ENCODE data around the gene TEX2. TPM values are rescaled to one million over a fixed set of nuclear protein-coding genes. Genes with fewer than 3 reads are reported as not detected.

TEX2 gene
- total RNA-seq, 4 donors from 2014 or later: 12.3 to 137 (median 30.3) TPM

DNA sequence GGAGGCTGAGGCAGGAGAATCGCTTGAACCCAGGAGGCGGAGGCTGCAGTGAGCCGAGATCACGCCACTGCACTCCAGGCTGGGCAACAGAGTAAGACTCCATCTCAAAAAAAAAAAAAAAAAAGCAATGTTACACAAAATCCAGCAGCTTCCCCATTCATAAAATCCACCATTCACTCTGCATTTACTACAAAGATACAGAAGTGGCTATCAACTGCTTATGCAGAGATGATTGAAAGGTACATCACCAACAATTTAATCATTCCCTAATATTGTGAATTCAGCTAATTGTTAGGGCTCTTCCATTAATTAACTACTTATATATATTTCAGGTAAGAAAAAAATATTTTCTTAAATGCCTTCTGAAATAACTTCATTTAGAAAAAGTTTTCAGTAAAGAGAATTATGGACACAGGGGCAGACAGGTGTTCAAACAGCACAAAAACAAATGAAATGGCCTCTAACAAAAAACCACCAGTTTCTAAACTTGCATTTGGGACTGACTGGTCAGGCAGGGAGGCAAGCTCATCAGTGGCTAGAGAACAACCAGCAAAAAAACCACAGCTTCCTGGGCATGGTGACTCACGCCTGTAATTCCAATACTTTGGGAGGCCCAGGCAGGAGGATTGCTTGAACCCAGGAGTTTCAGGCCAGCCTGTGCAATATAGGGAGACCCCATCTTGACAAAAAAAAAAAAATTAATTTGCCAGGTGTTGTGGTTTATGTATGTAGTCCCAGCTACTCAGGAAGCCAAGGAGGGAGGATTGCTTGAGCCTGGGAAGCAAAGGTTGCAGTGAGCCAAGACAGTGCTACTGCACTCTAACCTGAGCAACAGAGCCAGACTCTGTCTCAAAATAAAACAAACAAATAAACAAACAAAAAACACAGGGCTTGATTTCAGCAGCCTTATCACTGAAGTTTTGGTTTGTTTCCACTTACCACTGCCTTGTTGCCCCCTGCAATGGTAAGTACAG is 159.4 kb downstream of the TEX2 start:
- WGBS, 2 donors (ENCODE audit: low coverage in 1 of 2): 90 to 100% methylated on average over 1 to 5 of the region's 5 CpGs
- TF ChIP-seq POLR2A (IDR thresholded peaks at IDR 0.05): no peak
- TF ChIP-seq POLR2AphosphoS5 (IDR thresholded peaks at IDR 0.05): no peak
- TF ChIP-seq, protein P1, sequence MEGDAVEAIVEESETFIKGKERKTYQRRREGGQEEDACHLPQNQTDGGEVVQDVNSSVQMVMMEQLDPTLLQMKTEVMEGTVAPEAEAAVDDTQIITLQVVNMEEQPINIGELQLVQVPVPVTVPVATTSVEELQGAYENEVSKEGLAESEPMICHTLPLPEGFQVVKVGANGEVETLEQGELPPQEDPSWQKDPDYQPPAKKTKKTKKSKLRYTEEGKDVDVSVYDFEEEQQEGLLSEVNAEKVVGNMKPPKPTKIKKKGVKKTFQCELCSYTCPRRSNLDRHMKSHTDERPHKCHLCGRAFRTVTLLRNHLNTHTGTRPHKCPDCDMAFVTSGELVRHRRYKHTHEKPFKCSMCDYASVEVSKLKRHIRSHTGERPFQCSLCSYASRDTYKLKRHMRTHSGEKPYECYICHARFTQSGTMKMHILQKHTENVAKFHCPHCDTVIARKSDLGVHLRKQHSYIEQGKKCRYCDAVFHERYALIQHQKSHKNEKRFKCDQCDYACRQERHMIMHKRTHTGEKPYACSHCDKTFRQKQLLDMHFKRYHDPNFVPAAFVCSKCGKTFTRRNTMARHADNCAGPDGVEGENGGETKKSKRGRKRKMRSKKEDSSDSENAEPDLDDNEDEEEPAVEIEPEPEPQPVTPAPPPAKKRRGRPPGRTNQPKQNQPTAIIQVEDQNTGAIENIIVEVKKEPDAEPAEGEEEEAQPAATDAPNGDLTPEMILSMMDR (IDR thresholded peaks at IDR 0.05): no peak
- no peak for TF ChIP-seq EP300 (IDR thresholded peaks at IDR 0.05; ENCODE audit: low read depth)
- Histone ChIP-seq H3K9me3 (no peaks in the 10 kb centered on the region), H3K4me1 (peaks cover 7 to 35% (median 16%) of the 10 kb centered on the region in 4 donors), H3K27ac (peak overlapping the region in 1 of 4 donors; percentile 23), H3K27me3 (no peaks in the 10 kb centered on the region), H3K36me3 (no peaks in the 10 kb centered on the region), H3K4me3 (no peak overlapping the region)
- intact Hi-C loops (cut with DNase I; ENCODE audit: low total_unique reads) (no loop called here), in situ Hi-C loops (cut with MboI; ENCODE audit: low pct_ligation_motif_present in 1 of 4, low pct_unique_long_range_greater_than_20kb in 1 of 4, low sequenced_read_pairs in 3 of 4) (no loop called here)
- DNase-seq: no peak

DNA sequence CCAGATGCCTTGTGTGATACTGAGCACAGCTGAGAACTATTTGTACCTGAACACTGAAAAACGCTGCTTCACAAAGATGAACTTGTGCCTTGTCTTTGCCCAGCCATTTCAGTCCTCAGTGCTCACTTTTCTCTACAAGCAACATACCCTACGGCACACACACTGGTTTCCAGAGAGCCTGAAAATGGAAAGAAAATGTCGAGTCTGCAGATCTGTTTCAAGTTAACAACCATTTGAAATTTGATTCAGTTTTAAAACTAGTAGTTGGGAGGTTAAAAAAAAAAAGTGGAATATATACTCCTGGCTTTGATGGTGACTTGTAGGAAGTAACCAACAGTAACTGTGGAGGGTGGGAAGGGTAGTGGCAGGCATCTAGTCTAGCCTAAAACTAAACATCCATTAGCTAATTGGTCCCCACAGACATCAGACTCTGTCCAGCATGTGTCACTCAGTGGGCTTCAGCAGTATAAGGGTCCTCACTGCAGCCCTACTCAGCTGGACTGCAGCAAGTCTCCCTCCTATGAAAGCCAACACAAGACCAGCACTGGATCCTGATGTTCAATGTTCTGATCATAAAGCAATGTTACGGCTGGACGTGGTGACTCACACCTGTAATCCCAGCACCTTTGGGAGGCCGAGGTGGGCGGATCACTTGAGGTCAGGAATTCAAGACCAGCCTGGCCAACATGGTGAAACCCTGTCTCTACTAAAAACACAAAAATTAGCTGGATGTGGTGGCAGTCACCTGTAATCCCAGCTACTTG is 160.3 kb downstream of the TEX2 start:
- no peak for DNase-seq
- Histone ChIP-seq H3K4me3 (no peak overlapping the region), H3K4me1 (peaks cover 7 to 28% (median 15%) of the 10 kb centered on the region in 4 donors), H3K27me3 (no peaks in the 10 kb centered on the region), H3K9me3 (no peaks in the 10 kb centered on the region), H3K27ac (no peak overlapping the region), H3K36me3 (no peaks in the 10 kb centered on the region)
- 93 to 100% methylated on average over 1 to 7 of the region's 7 CpGs for WGBS, 2 donors (ENCODE audit: low coverage in 1 of 2)
- in situ Hi-C loops (cut with MboI; ENCODE audit: low pct_ligation_motif_present in 1 of 4, low pct_unique_long_range_greater_than_20kb in 1 of 4, low sequenced_read_pairs in 3 of 4): no loop called here
- intact Hi-C loops (cut with DNase I; ENCODE audit: low total_unique reads): no loop called here
- TF ChIP-seq, protein P1 (IDR thresholded peaks at IDR 0.05): no peak
- no peak for TF ChIP-seq EP300 (IDR thresholded peaks at IDR 0.05; ENCODE audit: low read depth)
- TF ChIP-seq POLR2AphosphoS5 (IDR thresholded peaks at IDR 0.05): no peak
- no peak for TF ChIP-seq POLR2A (IDR thresholded peaks at IDR 0.05)

DNA sequence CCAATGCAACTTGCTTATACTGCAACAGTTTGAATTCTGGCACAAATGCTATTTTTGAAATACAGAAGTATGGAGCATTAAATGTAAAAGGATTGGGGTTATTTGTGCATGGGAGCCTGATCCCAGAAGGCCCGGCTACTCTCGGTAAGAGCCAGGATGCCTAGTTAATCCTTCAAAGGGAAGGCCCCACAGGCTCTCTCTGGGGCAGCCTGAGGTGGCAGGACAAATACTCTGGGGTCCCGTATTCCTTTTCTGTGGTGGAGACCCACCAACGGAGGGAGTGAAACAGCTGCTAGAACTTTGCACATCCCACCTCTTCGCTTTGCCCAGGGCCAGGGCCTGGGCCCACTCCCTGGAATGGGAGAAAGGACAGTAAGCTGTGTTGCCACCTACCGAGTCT is 163.5 kb downstream of the TEX2 start:
- no peaks in the 10 kb centered on the region for H3K9me3 ChIP-seq
- H3K27ac ChIP-seq: no peak overlapping the region
- intact Hi-C loops (cut with DNase I; ENCODE audit: low total_unique reads): no loop called here
- no peaks in the 10 kb centered on the region for H3K27me3 ChIP-seq
- in situ Hi-C loops (cut with MboI; ENCODE audit: low pct_ligation_motif_present in 1 of 4, low pct_unique_long_range_greater_than_20kb in 1 of 4, low sequenced_read_pairs in 3 of 4): no loop called here
- WGBS, 2 donors (ENCODE audit: low coverage in 1 of 2): 88 to 96% methylated on average over 4 to 6 of the region's 6 CpGs
- TF ChIP-seq, protein P1 (IDR thresholded peaks at IDR 0.05): no peak
- DNase-seq: no peak
- no peak overlapping the region for H3K4me3 ChIP-seq
- H3K4me1 ChIP-seq: peaks cover 0 to 23% (median 4%) of the 10 kb centered on the region in 4 donors
- H3K36me3 ChIP-seq: no peaks in the 10 kb centered on the region

Small RNA genes within 50 kb of the gene (small RNA-seq; reads per million reads assigned to genes)
- 110,640 to 258,984 (median 162,933) reads per million in 4 donors for gene SNORD104

Other genes with a start within 250 kb of the TEX2 start
- gene ICAM2, start 242.6 kb downstream of the TEX2 start, total RNA-seq: 10 to 100 TPM in 1 of 4 donors, 1 to 10 TPM in 2, not detected in 1; 6.4 to 24.3 (median 9.3) TPM
- gene ERN1, start 133.1 kb downstream of the TEX2 start, total RNA-seq: 10 to 100 TPM in 3 of 4 donors, 1 to 10 TPM in 1; 7.8 to 29.2 (median 12.8) TPM
- 10 to 100 TPM; 17.7 to 32.1 (median 18.7) TPM for gene PECAM1, start 127.6 kb upstream of the TEX2 start, total RNA-seq
- gene MILR1, start 185.9 kb upstream of the TEX2 start, total RNA-seq: 1 to 10 TPM in 2 of 4 donors, not detected in 2; 1.4 to 2.3 TPM
- gene POLG2, start 233.8 kb upstream of the TEX2 start, total RNA-seq: 10 to 100 TPM in 1 of 4 donors, 1 to 10 TPM in 3; 4.8 to 10.8 (median 6.3) TPM
- 1,000 to 10,000 TPM in 1 of 4 donors, 100 to 1,000 TPM in 3; 451 to 1,221 (median 694) TPM for gene DDX5, start 243.0 kb upstream of the TEX2 start, total RNA-seq
- gene CEP95, start 243.7 kb upstream of the TEX2 start, total RNA-seq: 10 to 100 TPM; 33.8 to 82.9 (median 46.1) TPM

Data from transverse colon (tissue), 4 donors.